ENCODE results near the gene ACTL9.

GRCh38 chr19:8695501-8695900 is 3.1 kb downstream of the ACTL9 start:
- no peak for TF ChIP-seq CTCF (IDR thresholded peaks at IDR 0.05)
- no peak for TF ChIP-seq POLR2A (IDR thresholded peaks at IDR 0.05)
